Upper lobe of left lung (tissue), 6 donors: ENCODE measurements around the gene RABEP2. TPM values are rescaled to one million over a fixed set of nuclear protein-coding genes. Genes with fewer than 3 reads are reported as not detected.

ENCODE experiments used
- ATAC-seq, 2 donors: fragments of 200-7000 bp; cut with Tn5 transposase; one replicate each; pipeline ENCODE4 v1.9.1; 2022; ENCODE audit warnings: mild to moderate bottlenecking in 2 of 2, moderate library complexity in 2 of 2; ENCODE audit not compliant: low FRiP score in 2 of 2
- DNase-seq, 2 donors: peaks; one replicate each; pipeline ENCODE4 v3.0.0-alpha.2; 2019 to 2020
- H3K27ac ChIP-seq, 4 donors: fragments of 200-600 bp; sonication (generic); one replicate each; pipeline ENCODE4 v1.5.1; 2016 to 2019
- H3K27me3 ChIP-seq, 4 donors: fragments of 200-600 bp; sonication (generic); one replicate each; pipeline ENCODE4 v1.5.1; 2017 to 2019
- H3K36me3 ChIP-seq, 4 donors: fragments of 200-600 bp; sonication (generic); one replicate each; pipeline ENCODE4 v1.5.1; 2016 to 2019
- H3K4me1 ChIP-seq, 4 donors: fragments of 200-600 bp; sonication (generic); one replicate each; pipeline ENCODE4 v1.5.1; 2018 to 2019
- H3K4me3 ChIP-seq, 4 donors: fragments of 200-600 bp; sonication (generic); one replicate each; pipeline ENCODE4 v1.5.1; 2017 to 2019; ENCODE audit warnings: mild to moderate bottlenecking in 2 of 4, moderate library complexity in 1 of 4
- H3K9me3 ChIP-seq, 4 donors: fragments of 200-600 bp; sonication (generic); one replicate each; pipeline ENCODE4 v1.5.1; 2018 to 2019
- CTCF ChIP-seq, 6 experiments: fragments of 450-650 bp in 4 of 6; fragments of 200-600 bp in 2 of 6; sonication (generic) in 2 of 6; IDR thresholded peaks; one replicate each; pipeline ENCODE4 v1.5.1; 2016 to 2019; ENCODE audit warnings: antibody characterized with exemption in 6 of 6
- EP300 ChIP-seq, 4 donors: sonication (generic); formaldehyde crosslinking; IDR thresholded peaks; one replicate each; pipeline ENCODE4 v1.5.1; 2017; ENCODE audit warnings: antibody characterized with exemption in 4 of 4, control low read depth in 2 of 4
- POLR2A ChIP-seq, 4 donors: fragments of 450-650 bp; IDR thresholded peaks; one replicate each; pipeline ENCODE4 v1.5.1; 2016 to 2017; ENCODE audit warnings: antibody characterized with exemption in 4 of 4, mild to moderate bottlenecking in 2 of 4
- POLR2AphosphoS5 ChIP-seq, 2 donors: sonication (generic); formaldehyde crosslinking; IDR thresholded peaks; one replicate each; pipeline ENCODE4 v1.5.1; 2017; ENCODE audit warnings: antibody characterized with exemption in 2 of 2
- WGBS, 2 donors: methylation state at CpG; one replicate each; pipeline ENCODE4 v1.1.5; 2017 to 2018; 5-methylcytosine and 5-hydroxymethylcytosine counted together
- small RNA-seq, 4 donors: library from RNA; depleted of rRNA; stranded (forward); fragments of <200 nt; gene quantifications; one replicate each; pipeline ENCODE3, GENCODE V24; 2016
- total RNA-seq, 6 donors: library from RNA; depleted of rRNA in 4 of 6; stranded (reverse); fragments of >200 nt in 4 of 6; gene quantifications; one replicate each; pipeline versions ENCODE4 v1.1.0 to v1.2.1, GENCODE V29; 2016 to 2021
- donor health status: DM: no; HTN: no; CAD: no; lungs with moderate emphysema.
- donor health status: DM: no; HTN: yes; CAD: no; lungs with severe emphysema.

The RABEP2 gene
- total RNA-seq, 6 donors from 2014 or later, result 25.6 to 115 (median 33.0) TPM

DNA sequence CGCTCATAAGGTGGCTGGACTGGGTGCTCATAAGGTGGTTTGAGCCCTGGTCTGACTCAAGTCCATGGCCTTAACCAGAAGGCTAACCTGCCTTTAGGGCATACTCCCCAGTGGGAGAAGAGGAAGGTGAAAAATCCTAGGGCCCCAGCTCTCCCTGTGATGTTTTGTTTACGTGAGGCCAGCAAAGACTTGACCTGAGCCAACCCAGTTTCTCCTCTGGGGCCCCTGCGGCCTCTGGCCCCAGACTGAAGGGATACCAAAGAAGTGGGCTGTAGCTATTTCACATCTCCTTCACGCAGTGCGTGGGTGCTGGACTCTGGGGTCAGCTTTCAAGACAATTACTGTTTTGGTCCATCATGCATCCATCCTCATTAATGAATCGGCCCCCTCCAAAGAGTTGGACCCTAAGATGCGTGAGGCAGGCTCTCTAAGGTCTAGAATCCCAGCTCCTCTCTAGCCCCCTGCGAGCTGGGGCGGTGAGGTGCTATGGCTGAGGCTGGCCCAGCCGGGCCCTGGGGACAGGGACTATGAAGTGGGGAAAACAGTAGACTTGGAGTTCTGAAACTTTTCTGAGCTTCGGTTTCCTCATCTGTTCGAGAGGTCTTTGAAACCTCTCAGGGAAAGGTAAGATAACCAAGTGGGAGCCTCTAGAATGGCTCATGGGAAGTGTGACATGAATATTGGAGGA is 59.9 kb downstream of the RABEP2 start:
- DNase-seq (no peak), ATAC-seq (no peak)
- 82 to 83% methylated on average over 12 of the region's 12 CpGs for WGBS, 2 donors
- H3K36me3 ChIP-seq, result peaks cover 17 to 42% (median 33%) of the 10 kb centered on the region in 4 donors
- TF ChIP-seq CTCF (IDR thresholded peaks at IDR 0.05) (no peak), POLR2AphosphoS5 (IDR thresholded peaks at IDR 0.05) (no peak), POLR2A (IDR thresholded peaks at IDR 0.05) (no peak), EP300 (IDR thresholded peaks at IDR 0.05) (no peak)
- no peaks in the 10 kb centered on the region for H3K9me3 ChIP-seq
- peaks cover 11 to 42% (median 15%) of the 10 kb centered on the region in 4 donors for H3K4me1 ChIP-seq
- H3K4me3 ChIP-seq, result peak overlapping the region in 2 of 4 donors; percentile 95 to 98
- H3K27me3 ChIP-seq, result no peaks in the 10 kb centered on the region
- H3K27ac ChIP-seq, result peak overlapping the region in 3 of 4 donors; percentile 88 to 97 (median 92)

GRCh38 chr16:28863929-28864793 is 60.9 kb downstream of the RABEP2 start:
- no peaks in the 10 kb centered on the region for H3K27me3 ChIP-seq
- 5 to 9% methylated on average over 17 to 32 of the region's 42 CpGs for WGBS, 2 donors
- peak overlapping the region; percentile 88 to 97 (median 92) for H3K27ac ChIP-seq
- H3K36me3 ChIP-seq, result peaks cover 9 to 32% (median 23%) of the 10 kb centered on the region in 4 donors
- no peaks in the 10 kb centered on the region for H3K9me3 ChIP-seq
- H3K4me1 ChIP-seq, result peaks cover 11 to 42% (median 15%) of the 10 kb centered on the region in 4 donors
- ATAC-seq, result peak in 1 of 2 donors; percentile 40
- DNase-seq, result no peak
- peak overlapping the region; percentile 86 to 99 (median 96) for H3K4me3 ChIP-seq
- TF ChIP-seq EP300 (IDR thresholded peaks at IDR 0.05) (no peak), CTCF (IDR thresholded peaks at IDR 0.05) (no peak), POLR2A (IDR thresholded peaks at IDR 0.05) (no peak), POLR2AphosphoS5 (IDR thresholded peaks at IDR 0.05) (no peak)

GRCh38 chr16:28859326-28859725 is 65.7 kb downstream of the RABEP2 start:
- Histone ChIP-seq H3K9me3 (no peaks in the 10 kb centered on the region), H3K4me3 (no peak overlapping the region), H3K27ac (no peak overlapping the region), H3K27me3 (no peaks in the 10 kb centered on the region), H3K36me3 (no peaks in the 10 kb centered on the region), H3K4me1 (peaks cover under 1 to 19% (median 5%) of the 10 kb centered on the region in 4 donors)
- ATAC-seq, result no peak
- 77 to 88% methylated on average over 4 of the region's 4 CpGs for WGBS, 2 donors
- TF ChIP-seq POLR2A (IDR thresholded peaks at IDR 0.05) (no peak), CTCF (IDR thresholded peaks at IDR 0.05) (no peak), POLR2AphosphoS5 (IDR thresholded peaks at IDR 0.05) (no peak), EP300 (IDR thresholded peaks at IDR 0.05) (no peak)
- DNase-seq, result no peak

DNA sequence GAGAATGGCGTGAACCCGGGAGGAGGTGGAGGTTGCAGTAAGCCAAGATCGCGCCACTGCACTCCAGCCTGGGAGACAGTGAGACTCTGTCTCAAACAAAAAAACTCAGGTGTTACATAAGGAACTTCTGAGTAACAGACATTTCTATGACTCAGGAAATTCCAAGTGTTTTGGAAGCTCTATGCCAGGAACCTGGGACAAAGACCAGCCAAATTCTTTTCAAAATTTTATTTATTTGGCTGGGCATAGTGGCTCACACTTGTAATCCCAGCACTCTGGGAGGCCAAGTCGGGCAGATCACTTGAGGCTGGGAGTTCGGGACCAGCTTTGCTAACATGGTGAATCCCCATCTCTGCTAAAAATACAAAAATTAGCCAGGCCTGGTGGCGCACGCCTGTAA is 66.6 kb downstream of the RABEP2 start:
- ATAC-seq (no peak), DNase-seq (no peak)
- TF ChIP-seq POLR2A (IDR thresholded peaks at IDR 0.05) (no peak), CTCF (IDR thresholded peaks at IDR 0.05) (no peak), POLR2AphosphoS5 (IDR thresholded peaks at IDR 0.05) (no peak), EP300 (IDR thresholded peaks at IDR 0.05) (no peak)
- no peaks in the 10 kb centered on the region for H3K9me3 ChIP-seq
- whole genome bisulfite sequencing, 2 donors, result 89% methylated on average over 8 of the region's 8 CpGs
- H3K4me1 ChIP-seq, result peaks cover 0 to 15% (median 2%) of the 10 kb centered on the region in 4 donors
- H3K4me3 ChIP-seq, result no peak overlapping the region
- H3K27ac ChIP-seq, result peak overlapping the region in 1 of 4 donors; percentile 10
- H3K27me3 ChIP-seq, result no peaks in the 10 kb centered on the region
- H3K36me3 ChIP-seq, result no peaks in the 10 kb centered on the region

Small RNAs within 50 kb of the gene (small RNA-seq; reads per million reads assigned to genes)
- gene RF00416, result 0 reads per million in 4 donors

Other genes starting within 250 kb of the RABEP2 start
- 100 to 1,000 TPM; 218 to 799 (median 446) TPM for gene EIF3C, start 213.8 kb downstream of the RABEP2 start, total RNA-seq
- 10 to 100 TPM in 2 of 6 donors, 1 to 10 TPM in 3, not detected in 1; 1.1 to 15.7 (median 4.7) TPM for gene NPIPB9, start 173.5 kb downstream of the RABEP2 start, total RNA-seq
- gene ATXN2L, start 102.2 kb downstream of the RABEP2 start, total RNA-seq, result 100 to 1,000 TPM in 4 of 6 donors, 10 to 100 TPM in 2; 90.9 to 291 (median 128) TPM
- 100 to 1,000 TPM in 4 of 6 donors, 10 to 100 TPM in 2; 87.7 to 143 (median 118) TPM for gene TUFM, start 78.9 kb downstream of the RABEP2 start, total RNA-seq
- gene SH2B1, start 61.4 kb downstream of the RABEP2 start, total RNA-seq, result 100 to 1,000 TPM in 1 of 6 donors, 10 to 100 TPM in 5; 19.5 to 115 (median 54.1) TPM
- gene ATP2A1, start 46.8 kb downstream of the RABEP2 start, total RNA-seq, result 1 to 10 TPM in 1 of 6 donors, under 1 TPM in 5; 0.15 to 4.2 (median 0.57) TPM
- gene CD19, start 6.7 kb upstream of the RABEP2 start, total RNA-seq, result 1 to 10 TPM in 2 of 6 donors, under 1 TPM in 3, not detected in 1; 0.46 to 1.4 (median 0.89) TPM
- 10 to 100 TPM; 24.6 to 62.9 (median 34.9) TPM for gene NFATC2IP, start 25.7 kb upstream of the RABEP2 start, total RNA-seq
- gene SPNS1, start 49.5 kb upstream of the RABEP2 start, total RNA-seq, result 10 to 100 TPM; 23.4 to 84.7 (median 68.7) TPM
- gene LAT, start 59.8 kb upstream of the RABEP2 start, total RNA-seq, result 10 to 100 TPM in 4 of 6 donors, 1 to 10 TPM in 2; 3.5 to 70.2 (median 17.5) TPM